Measurements from ENCODE around the gene TCIRG1. TPM values are rescaled to one million over a fixed set of nuclear protein-coding genes. Genes with fewer than 3 reads are reported as not detected.
A peak's percentile ranks its signal among the peaks of the same experiment; 100 is the strongest.

TCIRG1 gene
- total and polyA plus RNA-seq, 12 donors, result 28.4 to 1,150 (median 258) TPM

GRCh38 chr11:68056317-68057285, 17.8 kb downstream of the TCIRG1 start:
- H3K27me3 ChIP-seq, result no peaks in the 10 kb centered on the region
- no peaks in the 10 kb centered on the region for H3K9me3 ChIP-seq (replicated peaks in 1 of 3)
- H3K4me3 ChIP-seq, result no peak overlapping the region
- peaks cover 0 to 35% of the 10 kb centered on the region in 2 donors for H3K36me3 ChIP-seq (replicated peaks in 1 of 2)
- no peak for TF ChIP-seq POLR2A (IDR thresholded peaks at IDR 0.05)
- TF ChIP-seq CTCF (IDR thresholded peaks at IDR 0.05), result no peak
- H3K27ac ChIP-seq, result peak overlapping the region in 1 of 5 donors; percentile 37
- no peak for DNase-seq
- 94 to 97% (median 97%) methylated on average over 11 to 12 of the region's 12 CpGs for WGBS, 4 donors
- no peaks in the 10 kb centered on the region for H3K4me1 ChIP-seq (replicated peaks in 1 of 2)
- intact Hi-C loops (cut with DNase I), result no loop called here

GRCh38 chr11:68057807-68058206, 19.0 kb downstream of the TCIRG1 start:
- no peak for DNase-seq
- TF ChIP-seq POLR2A (IDR thresholded peaks at IDR 0.05) (no peak), CTCF (IDR thresholded peaks at IDR 0.05) (no peak)
- no peaks in the 10 kb centered on the region for H3K27me3 ChIP-seq
- intact Hi-C loops (cut with DNase I), result no loop called here
- H3K4me1 ChIP-seq (replicated peaks in 1 of 2), result no peaks in the 10 kb centered on the region
- H3K4me3 ChIP-seq, result no peak overlapping the region
- peaks cover 0 to 38% of the 10 kb centered on the region in 2 donors for H3K36me3 ChIP-seq (replicated peaks in 1 of 2)
- H3K9me3 ChIP-seq (replicated peaks in 1 of 3), result no peaks in the 10 kb centered on the region
- peak overlapping the region in 1 of 5 donors; percentile 27 for H3K27ac ChIP-seq
- 95 to 99% (median 96%) methylated on average over 4 of the region's 4 CpGs for WGBS, 4 donors

- Histone ChIP-seq H3K4me1 (replicated peaks in 1 of 2) (no peaks in the 10 kb centered on the region), H3K27me3 (no peaks in the 10 kb centered on the region), H3K4me3 (no peak overlapping the region), H3K27ac (no peak overlapping the region), H3K36me3 (replicated peaks in 1 of 2) (peaks cover 0 to 68% of the 10 kb centered on the region in 2 donors), H3K9me3 (replicated peaks in 1 of 3) (no peaks in the 10 kb centered on the region)
- DNase-seq, result peak in 1 of 7 donors; percentile 17
- 92 to 95% (median 93%) methylated on average over 6 to 7 of the region's 7 CpGs for WGBS, 4 donors
- no peak for TF ChIP-seq CTCF (IDR thresholded peaks at IDR 0.05)
- no peak for TF ChIP-seq POLR2A (IDR thresholded peaks at IDR 0.05)
- intact Hi-C loops (cut with DNase I), result loop anchor here in 1 of 2 donors (10.0 kb wide), 1 partner anchor 133 kb away; no protein-coding TSS in a partner anchor
Measured at GRCh38 chr11:68061508-68061907, 22.7 kb downstream of the TCIRG1 start.

GRCh38 chr11:68064926-68065325, 26.1 kb downstream of the TCIRG1 start:
- WGBS, 4 donors, result 64 to 86% (median 82%) methylated on average over 2 of the region's 2 CpGs
- Histone ChIP-seq H3K27ac (peak overlapping the region in 1 of 5 donors; percentile 13), H3K4me1 (replicated peaks in 1 of 2) (no peaks in the 10 kb centered on the region), H3K9me3 (replicated peaks in 1 of 3) (no peaks in the 10 kb centered on the region), H3K4me3 (no peak overlapping the region), H3K27me3 (no peaks in the 10 kb centered on the region), H3K36me3 (replicated peaks in 1 of 2) (peaks cover 0 to 84% of the 10 kb centered on the region in 2 donors)
- no peak for TF ChIP-seq POLR2A (IDR thresholded peaks at IDR 0.05)
- TF ChIP-seq CTCF (IDR thresholded peaks at IDR 0.05), result no peak
- intact Hi-C loops (cut with DNase I), result loop anchor here in 1 of 2 donors (10.0 kb wide), 1 partner anchor 130 kb away; no protein-coding TSS in a partner anchor
- no peak for DNase-seq

Data from adrenal gland (tissue), 12 donors.